Spinal cord (tissue), 10 donors: Measurements from ENCODE around the gene LEFTY2. TPM values are rescaled to one million over a fixed set of nuclear protein-coding genes. Genes with fewer than 3 reads are reported as not detected.

Source experiments
- DNase-seq, 6 donors: peaks; one replicate each; pipeline versions ENCODE4 v3.0.0 to v3.0.0-alpha.2; 2013 to 2015; ENCODE audit warnings: low spot score in 6 of 6, low read depth in 4 of 6
- H3K27ac ChIP-seq: one replicate; pipeline ENCODE4 v1.5.1; 2013; ENCODE audit warnings: low read depth, low read length, control low read depth
- H3K27me3 ChIP-seq: one replicate; pipeline ENCODE4 v1.6.1; 2013; ENCODE audit warnings: low read length; ENCODE audit not compliant: control insufficient read depth, insufficient read depth
- H3K36me3 ChIP-seq: one replicate; pipeline ENCODE4 v1.6.1; 2013; ENCODE audit warnings: low read length; ENCODE audit not compliant: control insufficient read depth, insufficient read depth
- H3K4me1 ChIP-seq: one replicate; pipeline ENCODE4 v1.6.1; 2013; ENCODE audit warnings: low read length; ENCODE audit not compliant: control insufficient read depth, insufficient read depth
- H3K4me3 ChIP-seq: one replicate; pipeline ENCODE4 v1.5.1; 2013; ENCODE audit warnings: low read depth, low read length, control low read depth
- H3K9me3 ChIP-seq: one replicate; pipeline ENCODE4 v1.6.1; 2013; ENCODE audit warnings: low read length; ENCODE audit not compliant: control insufficient read depth, insufficient read depth
- WGBS: methylation state at CpG from one replicate; pipeline ENCODE4 v1.1.5; 2013; ENCODE audit warnings: missing lambda C conversion rate; ENCODE audit not compliant: insufficient coverage; 5-methylcytosine and 5-hydroxymethylcytosine counted together
- polyA plus RNA-seq, 2 donors: library from polyadenylated mRNA; unstranded; fragments of 120-200 nt; gene quantifications; one replicate each; pipeline ENCODE4 v1.2.1, GENCODE V29; 2013; ENCODE audit not compliant: insufficient read length in 2 of 2
- total RNA-seq, 2 donors: library from RNA; depleted of rRNA in 1 of 2; stranded (reverse); fragments of 120-200 nt in 1 of 2; fragments of >200 nt in 1 of 2; gene quantifications; one replicate each; pipeline versions ENCODE4 v1.2.3 to v1.2.4, GENCODE V29; 2013 to 2014
- donor health status: healthy.

LEFTY2 gene
- total and polyA plus RNA-seq, 4 donors: 0.25 to 0.56 (median 0.42) TPM

GRCh38 chr1:225954753-225955152 is 13.7 kb upstream of the LEFTY2 start:
- H3K27ac ChIP-seq: no peak overlapping the region
- H3K9me3 ChIP-seq: no peaks in the 10 kb centered on the region
- peaks cover 3% of the 10 kb centered on the region for H3K27me3 ChIP-seq
- no peaks in the 10 kb centered on the region for H3K4me1 ChIP-seq
- no CpG with 5 or more reads among the region's 1 CpG for WGBS
- no peaks in the 10 kb centered on the region for H3K36me3 ChIP-seq
- no peak overlapping the region for H3K4me3 ChIP-seq
- DNase-seq: no peak

DNA sequence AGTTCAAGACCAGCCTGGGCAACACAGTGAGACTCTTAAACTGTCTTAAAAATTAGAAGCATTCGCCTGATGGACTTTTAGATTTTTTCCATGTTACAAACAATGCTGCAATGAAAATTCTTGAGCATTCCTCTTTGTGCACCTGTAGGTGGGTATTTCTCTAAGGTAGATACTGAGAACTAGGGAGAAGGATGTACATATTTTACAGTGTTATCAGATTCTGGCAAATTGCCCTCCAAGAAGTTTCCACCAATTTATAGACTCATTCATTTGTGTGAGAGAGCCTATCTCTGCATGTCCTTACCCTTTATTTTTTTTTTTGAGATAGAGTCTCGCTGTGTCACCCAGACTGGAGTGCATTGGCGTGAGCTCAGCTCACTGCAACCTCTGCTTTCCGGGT is 12.3 kb upstream of the LEFTY2 start:
- Histone ChIP-seq H3K27ac (no peak overlapping the region), H3K4me1 (no peaks in the 10 kb centered on the region)
- WGBS: 96% methylated on average over 3 of the region's 4 CpGs

DNA sequence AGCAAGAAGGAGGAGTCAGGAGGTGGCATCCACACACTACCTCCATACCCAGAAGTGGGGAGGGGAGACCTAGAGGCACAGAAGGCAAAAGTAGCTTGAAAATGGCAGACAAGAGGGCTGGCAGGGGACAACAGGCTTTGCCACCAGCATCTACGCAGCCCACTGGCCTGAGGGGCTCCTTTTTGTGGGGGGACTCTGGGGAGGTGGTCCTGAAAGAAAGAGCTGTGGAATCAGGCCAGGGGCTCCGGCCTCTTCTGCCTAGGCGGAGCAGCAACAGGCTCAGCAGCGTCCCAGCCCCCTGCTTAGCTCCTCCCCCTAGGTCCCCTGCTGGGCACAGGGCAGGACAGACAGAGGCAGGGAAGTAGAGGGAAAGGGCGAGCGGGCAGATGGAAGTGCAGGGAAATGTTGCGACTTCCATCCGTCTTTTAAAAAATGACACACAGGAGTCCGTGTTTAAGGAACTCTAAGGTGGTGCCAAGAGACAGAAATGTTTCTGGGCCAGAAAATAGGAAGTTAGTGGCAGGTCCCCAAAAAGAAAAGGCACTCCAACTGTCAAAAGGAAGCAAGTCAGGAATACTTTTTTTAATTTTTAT is 10.0 kb upstream of the LEFTY2 start:
- Histone ChIP-seq H3K4me1 (no peaks in the 10 kb centered on the region), H3K9me3 (no peaks in the 10 kb centered on the region), H3K27me3 (peaks cover 3% of the 10 kb centered on the region), H3K27ac (no peak overlapping the region), H3K36me3 (no peaks in the 10 kb centered on the region), H3K4me3 (no peak overlapping the region)
- DNase-seq: no peak
- 76% methylated on average over 6 of the region's 9 CpGs for WGBS

More for the DNA sequence above, 12.3 kb upstream of the LEFTY2 start:
- no peaks in the 10 kb centered on the region for H3K36me3 ChIP-seq
- H3K4me3 ChIP-seq: no peak overlapping the region
- peaks cover 3% of the 10 kb centered on the region for H3K27me3 ChIP-seq
- no peaks in the 10 kb centered on the region for H3K9me3 ChIP-seq
- DNase-seq: no peak

DNA sequence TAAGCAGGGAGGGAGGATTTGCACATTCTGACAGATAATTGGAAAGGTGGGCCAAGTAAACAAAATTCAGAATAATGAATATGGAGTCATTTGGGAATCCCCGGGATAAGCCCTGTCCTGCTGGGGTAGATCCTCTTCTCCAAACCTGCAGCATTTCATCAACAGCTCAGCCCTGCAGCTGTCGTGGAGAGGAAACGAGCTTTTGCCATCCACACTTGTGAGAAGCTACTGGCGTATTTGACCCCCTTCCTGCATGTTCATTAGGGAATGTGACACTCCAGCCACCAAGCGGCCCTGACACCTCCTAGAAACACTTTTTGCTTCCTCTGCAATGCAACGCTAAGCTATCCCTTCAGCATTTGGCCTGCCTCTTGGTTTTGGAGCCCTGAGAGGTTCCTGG is 8.0 kb upstream of the LEFTY2 start:
- Histone ChIP-seq H3K4me3 (no peak overlapping the region), H3K27me3 (peaks cover 3% of the 10 kb centered on the region)
- 40% methylated on average over 4 of the region's 6 CpGs for WGBS

GRCh38 chr1:225946803-225947202 is 5.8 kb upstream of the LEFTY2 start:
- Histone ChIP-seq H3K27ac (no peak overlapping the region), H3K4me3 (no peak overlapping the region), H3K27me3 (peaks cover 3% of the 10 kb centered on the region), H3K36me3 (no peaks in the 10 kb centered on the region), H3K9me3 (no peaks in the 10 kb centered on the region), H3K4me1 (peaks cover 2% of the 10 kb centered on the region)
- no peak for DNase-seq
- WGBS: 100% methylated on average over 3 of the region's 5 CpGs

More for the DNA sequence above, 8.0 kb upstream of the LEFTY2 start:
- Histone ChIP-seq H3K36me3 (no peaks in the 10 kb centered on the region), H3K27ac (no peak overlapping the region), H3K4me1 (no peaks in the 10 kb centered on the region), H3K9me3 (no peaks in the 10 kb centered on the region)
- no peak for DNase-seq

DNA sequence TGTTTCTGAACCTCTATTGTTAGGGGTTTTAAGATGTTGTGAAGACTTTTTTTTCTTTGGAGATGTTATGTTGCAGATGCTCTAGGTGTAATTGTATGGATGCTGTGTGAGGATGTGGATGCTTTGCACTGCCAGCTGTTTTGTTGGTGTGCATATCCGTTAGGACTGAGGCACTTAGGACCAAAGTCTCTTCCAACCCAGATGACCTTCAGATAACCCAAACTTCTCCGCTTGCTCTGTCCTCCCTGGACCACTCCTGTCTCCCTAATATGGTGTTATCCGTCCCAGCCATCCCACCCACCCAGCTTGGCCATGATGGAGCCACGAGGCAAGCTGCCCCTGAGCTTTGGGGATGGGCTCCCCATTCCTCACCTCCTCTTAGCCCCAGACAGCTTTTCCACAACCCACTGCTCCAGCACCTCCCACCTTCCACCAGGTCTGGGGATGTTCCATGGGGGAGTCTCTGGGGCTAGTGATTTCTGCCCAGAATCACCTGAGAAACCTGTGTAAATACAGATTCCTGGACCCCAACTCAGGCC is 5.1 kb upstream of the LEFTY2 start:
- Histone ChIP-seq H3K27me3 (peaks cover 3% of the 10 kb centered on the region), H3K27ac (no peak overlapping the region), H3K9me3 (no peaks in the 10 kb centered on the region), H3K4me1 (peaks cover 8% of the 10 kb centered on the region), H3K36me3 (no peaks in the 10 kb centered on the region), H3K4me3 (no peak overlapping the region)
- WGBS: 94% methylated on average over 2 of the region's 4 CpGs
- DNase-seq: no peak

GRCh38 chr1:225945564-225945963 is 4.5 kb upstream of the LEFTY2 start:
- Histone ChIP-seq H3K4me3 (no peak overlapping the region), H3K27me3 (no peaks in the 10 kb centered on the region), H3K4me1 (peaks cover 14% of the 10 kb centered on the region), H3K27ac (no peak overlapping the region), H3K9me3 (no peaks in the 10 kb centered on the region), H3K36me3 (no peaks in the 10 kb centered on the region)
- no peak for DNase-seq
- WGBS: 54% methylated on average over 4 of the region's 4 CpGs

- H3K9me3 ChIP-seq: no peaks in the 10 kb centered on the region
- H3K36me3 ChIP-seq: no peaks in the 10 kb centered on the region
- H3K27ac ChIP-seq: no peak overlapping the region
- 94% methylated on average over 6 of the region's 7 CpGs for WGBS
- no peaks in the 10 kb centered on the region for H3K27me3 ChIP-seq
- DNase-seq: no peak
- peaks cover 20% of the 10 kb centered on the region for H3K4me1 ChIP-seq
- H3K4me3 ChIP-seq: no peak overlapping the region
These were observed 3.9 kb upstream of the LEFTY2 start for GRCh38 chr1:225944951-225945350.

DNA sequence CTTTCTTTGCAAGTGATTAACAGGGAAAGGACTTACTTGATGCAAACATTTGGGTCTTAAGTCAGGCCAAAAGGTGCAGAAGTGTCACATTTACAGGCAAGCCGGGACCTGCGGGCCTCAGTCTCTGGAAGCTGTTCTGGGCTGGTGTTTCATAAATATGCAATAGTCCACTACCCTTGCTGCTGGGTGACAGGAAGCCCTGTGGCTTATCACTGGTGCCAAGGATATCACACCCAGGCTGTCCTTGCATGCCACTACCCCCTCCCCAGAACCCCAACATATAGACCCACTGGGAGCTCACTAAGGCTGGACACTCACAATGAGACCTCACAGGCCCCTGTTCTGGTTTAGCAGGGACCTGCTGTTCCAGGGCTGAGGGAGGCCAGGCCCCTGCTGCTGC is 3.4 kb upstream of the LEFTY2 start:
- WGBS: 84% methylated on average over 2 of the region's 2 CpGs

DNA sequence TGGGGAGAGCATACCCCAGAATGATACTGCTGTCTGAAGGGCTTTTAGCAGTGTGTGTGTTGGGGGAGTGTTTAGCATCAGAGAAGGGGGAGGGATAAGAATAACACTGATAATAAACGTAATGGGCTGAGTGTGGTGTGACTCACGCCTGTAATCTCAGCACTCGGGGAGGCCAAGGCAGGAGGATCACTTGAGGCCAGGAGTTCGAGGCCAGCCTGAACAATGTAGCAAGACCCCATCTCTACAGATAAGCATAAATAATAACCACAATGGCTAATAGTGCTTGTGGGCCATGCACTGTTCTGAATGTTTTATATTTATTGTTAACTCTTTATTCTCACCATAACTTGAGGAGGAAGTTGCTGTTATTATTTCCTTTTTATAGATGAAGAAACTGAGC is 2.6 kb upstream of the LEFTY2 start:
- H3K9me3 ChIP-seq: no peaks in the 10 kb centered on the region
- no peak for DNase-seq
- 100% methylated on average over 1 of the region's 4 CpGs for WGBS
- no peak overlapping the region for H3K4me3 ChIP-seq
- peaks cover 23% of the 10 kb centered on the region for H3K4me1 ChIP-seq
- no peaks in the 10 kb centered on the region for H3K36me3 ChIP-seq
- H3K27ac ChIP-seq: no peak overlapping the region
- peaks cover 5% of the 10 kb centered on the region for H3K27me3 ChIP-seq

More for the DNA sequence above, 3.4 kb upstream of the LEFTY2 start:
- Histone ChIP-seq H3K9me3 (no peaks in the 10 kb centered on the region), H3K4me3 (no peak overlapping the region), H3K4me1 (peaks cover 20% of the 10 kb centered on the region), H3K27me3 (no peaks in the 10 kb centered on the region), H3K36me3 (no peaks in the 10 kb centered on the region), H3K27ac (no peak overlapping the region)
- no peak for DNase-seq
